ENCODE results near the gene MT1E. TPM values are rescaled to one million over a fixed set of nuclear protein-coding genes. Genes with fewer than 3 reads are reported as not detected.
A peak's percentile ranks its signal among the peaks of the same experiment; 100 is the strongest.

Gene MT1E
- total RNA-seq, 1 experiment from 2014 or later, result not detected

DNA sequence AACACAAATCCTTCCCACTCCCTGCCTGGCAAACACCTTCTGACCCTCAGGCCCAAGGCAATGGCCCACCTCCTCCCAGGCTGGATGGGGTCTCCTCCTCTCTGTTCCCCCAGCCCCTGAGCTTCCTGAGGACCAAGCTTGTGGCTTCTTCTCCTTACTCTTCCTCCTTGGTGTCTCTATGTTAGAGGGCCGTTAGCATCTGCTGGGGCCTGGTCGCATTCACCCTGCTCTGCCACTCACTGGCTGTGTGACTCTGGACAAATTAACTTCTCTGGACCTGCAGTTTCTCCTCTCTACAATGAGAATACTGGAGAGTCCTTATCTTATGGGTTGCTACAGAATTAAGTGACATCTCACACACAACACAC, 17.9 kb upstream of the MT1E start:
- peaks cover 16% of the 10 kb centered on the region for H3K79me2 ChIP-seq (ENCODE audit: low read length)
- peak overlapping the region; percentile 23 for H3K9ac ChIP-seq (ENCODE audit: low read length)
- peak overlapping the region; percentile 93 for H3K4me2 ChIP-seq (ENCODE audit: low read length)
- H4K20me1 ChIP-seq (ENCODE audit: low read length), result no peaks in the 10 kb centered on the region
- no peaks in the 10 kb centered on the region for H3K27me3 ChIP-seq (ENCODE audit: low read length)
- peaks cover 14% of the 10 kb centered on the region for H3F3A ChIP-seq (ENCODE audit: low read length, unreplicated experiment)
- H3K9me3 ChIP-seq (ENCODE audit: low read length), result no peaks in the 10 kb centered on the region
- no peak overlapping the region for H2AFZ ChIP-seq (ENCODE audit: low read length)
- no peaks in the 10 kb centered on the region for H3K36me3 ChIP-seq (ENCODE audit: low read depth, low read length)
- CTCF ChIA-PET, result no interaction called here
- H3K4me3 ChIP-seq (ENCODE audit: low read length), result peak overlapping the region; percentile 90
- TSS peak; percentile 85 for BruUV-seq (replicated peaks)
- intact Hi-C loops (cut with micrococcal nuclease), result loop anchor here (2.0 to 10.0 kb wide), 4 partner anchors 19 to 180 kb away; partner anchors contain the start of genes MT1B, MT1F and MT1X
- ATAC-seq (no peak), DNase-seq (no peak)
- H3K4me1 ChIP-seq (ENCODE audit: insufficient read depth, low read length), result peaks cover 65% of the 10 kb centered on the region
- peak overlapping the region; percentile 82 for H3K27ac ChIP-seq (ENCODE audit: low read length)
- TF ChIP-seq EZH2 (IDR thresholded peaks at IDR 0.05; ENCODE audit: low read length, unreplicated experiment) (no peak), EZH2phosphoT487 (IDR thresholded peaks at IDR 0.05; ENCODE audit: borderline replicate concordance, low read length) (no peak)
- TF ChIP-seq, protein P1, sequence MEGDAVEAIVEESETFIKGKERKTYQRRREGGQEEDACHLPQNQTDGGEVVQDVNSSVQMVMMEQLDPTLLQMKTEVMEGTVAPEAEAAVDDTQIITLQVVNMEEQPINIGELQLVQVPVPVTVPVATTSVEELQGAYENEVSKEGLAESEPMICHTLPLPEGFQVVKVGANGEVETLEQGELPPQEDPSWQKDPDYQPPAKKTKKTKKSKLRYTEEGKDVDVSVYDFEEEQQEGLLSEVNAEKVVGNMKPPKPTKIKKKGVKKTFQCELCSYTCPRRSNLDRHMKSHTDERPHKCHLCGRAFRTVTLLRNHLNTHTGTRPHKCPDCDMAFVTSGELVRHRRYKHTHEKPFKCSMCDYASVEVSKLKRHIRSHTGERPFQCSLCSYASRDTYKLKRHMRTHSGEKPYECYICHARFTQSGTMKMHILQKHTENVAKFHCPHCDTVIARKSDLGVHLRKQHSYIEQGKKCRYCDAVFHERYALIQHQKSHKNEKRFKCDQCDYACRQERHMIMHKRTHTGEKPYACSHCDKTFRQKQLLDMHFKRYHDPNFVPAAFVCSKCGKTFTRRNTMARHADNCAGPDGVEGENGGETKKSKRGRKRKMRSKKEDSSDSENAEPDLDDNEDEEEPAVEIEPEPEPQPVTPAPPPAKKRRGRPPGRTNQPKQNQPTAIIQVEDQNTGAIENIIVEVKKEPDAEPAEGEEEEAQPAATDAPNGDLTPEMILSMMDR (conservative IDR thresholded peaks at IDR 0.05; ENCODE audit: low read depth, low read length), result no peak
- POLR2A ChIA-PET (ENCODE audit: unreplicated experiment), result interaction anchor here (1.0 kb wide), 1 partner anchor 72 kb away, joined by 3 read pairs; no protein-coding TSS in a partner anchor
- no peaks in the 10 kb centered on the region for H3K9me2 ChIP-seq (replicated peaks; ENCODE audit: low read length)

DNA sequence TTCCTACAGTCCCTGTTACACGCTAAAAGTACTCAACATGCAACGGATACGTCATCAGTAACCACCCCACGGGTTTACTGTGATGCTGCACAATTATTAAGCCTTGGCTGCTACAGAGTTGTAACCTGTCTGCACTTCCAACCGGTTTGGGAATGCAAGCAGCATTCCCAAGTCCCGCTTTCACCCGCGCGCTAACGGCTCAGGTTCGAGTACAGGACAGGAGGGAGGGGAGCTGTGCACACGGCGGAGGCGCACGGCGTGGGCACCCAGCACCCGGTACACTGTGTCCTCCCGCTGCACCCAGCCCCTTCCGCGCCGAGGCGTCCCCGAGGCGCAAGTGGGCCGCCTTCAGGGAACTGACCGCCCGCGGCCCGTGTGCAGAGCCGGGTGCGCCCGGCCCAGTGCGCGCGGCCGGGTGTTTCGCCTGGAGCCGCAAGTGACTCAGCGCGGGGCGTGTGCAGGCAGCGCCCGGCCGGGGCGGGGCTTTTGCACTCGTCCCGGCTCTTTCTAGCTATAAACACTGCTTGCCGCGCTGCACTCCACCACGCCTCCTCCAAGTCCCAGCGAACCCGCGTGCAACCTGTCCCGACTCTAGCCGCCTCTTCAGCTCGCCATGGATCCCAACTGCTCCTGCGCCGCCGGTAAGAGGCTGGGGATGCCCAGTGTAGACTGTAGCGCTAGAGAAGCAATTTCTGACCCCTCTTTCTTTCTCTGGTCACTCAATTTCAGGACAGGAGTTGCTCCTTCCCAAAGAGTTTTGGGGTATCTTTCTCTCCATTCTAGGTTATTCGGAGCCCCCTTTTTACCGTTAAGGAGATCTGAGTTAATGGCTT, 17.3 kb upstream of the MT1E start, which contains the start of gene MT2A:
MT2A (plus strand) TSS at position 542 of the 833 bp plus-strand sequence; CDS start at position 614, 72 bp downstream.
- H3F3A ChIP-seq (ENCODE audit: low read length, unreplicated experiment), result peaks cover 14% of the 10 kb centered on the region
- H3K9ac ChIP-seq (ENCODE audit: low read length), result peak within 1 kb of the TSS; percentile 76
- H3K27me3 ChIP-seq (ENCODE audit: low read length), result no peaks in the 10 kb centered on the region
- POLR2A ChIA-PET (ENCODE audit: unreplicated experiment), result interaction anchor here (0.6 kb wide), 1 partner anchor 382 kb away, joined by 3 read pairs; no protein-coding TSS in a partner anchor
- peak within 1 kb of the TSS; percentile 82 for H3K27ac ChIP-seq (ENCODE audit: low read length)
- ATAC-seq, result peak; percentile 48
- TF ChIP-seq, protein P1 (conservative IDR thresholded peaks at IDR 0.05; ENCODE audit: low read depth, low read length), result no peak
- TF ChIP-seq EZH2phosphoT487 (IDR thresholded peaks at IDR 0.05; ENCODE audit: borderline replicate concordance, low read length), result peak; percentile 95
- H4K20me1 ChIP-seq (ENCODE audit: low read length), result no peaks in the 10 kb centered on the region
- H3K4me1 ChIP-seq (ENCODE audit: insufficient read depth, low read length), result peaks cover 71% of the 10 kb centered on the region
- no peak within 1 kb of the TSS for H2AFZ ChIP-seq (ENCODE audit: low read length)
- H3K4me3 ChIP-seq (ENCODE audit: low read length), result peak within 1 kb of the TSS; percentile 90
- BruUV-seq (replicated peaks), result no TSS peak
- no peaks in the 10 kb centered on the region for H3K9me3 ChIP-seq (ENCODE audit: low read length)
- no peaks in the 10 kb centered on the region for H3K9me2 ChIP-seq (replicated peaks; ENCODE audit: low read length)
- H3K4me2 ChIP-seq (ENCODE audit: low read length), result peak within 1 kb of the TSS; percentile 93
- H3K79me2 ChIP-seq (ENCODE audit: low read length), result peaks cover 16% of the 10 kb centered on the region
- CTCF ChIA-PET, result interaction anchor here (0.9 kb wide), 1 partner anchor 94 kb away, joined by 3 read pairs; no protein-coding TSS in a partner anchor
- peak; percentile 93 for DNase-seq
- intact Hi-C loops (cut with micrococcal nuclease), result loop anchor here (5.0 to 10.0 kb wide), 3 partner anchors 47 to 179 kb away; partner anchors contain the start of genes MT1B, MT1F and MT1X
- no peaks in the 10 kb centered on the region for H3K36me3 ChIP-seq (ENCODE audit: low read depth, low read length)

Measured in PC-3 (cell line).